ENCODE measurements around the gene CTNNA2.

The CTNNA2 gene

GRCh38 chr2:79780781-79781180, 267.9 kb downstream of the CTNNA2 start:
- no peaks in the 10 kb centered on the region for H3K27me3 ChIP-seq (ENCODE audit: low read depth, low read length)
- TF ChIP-seq, protein P1, sequence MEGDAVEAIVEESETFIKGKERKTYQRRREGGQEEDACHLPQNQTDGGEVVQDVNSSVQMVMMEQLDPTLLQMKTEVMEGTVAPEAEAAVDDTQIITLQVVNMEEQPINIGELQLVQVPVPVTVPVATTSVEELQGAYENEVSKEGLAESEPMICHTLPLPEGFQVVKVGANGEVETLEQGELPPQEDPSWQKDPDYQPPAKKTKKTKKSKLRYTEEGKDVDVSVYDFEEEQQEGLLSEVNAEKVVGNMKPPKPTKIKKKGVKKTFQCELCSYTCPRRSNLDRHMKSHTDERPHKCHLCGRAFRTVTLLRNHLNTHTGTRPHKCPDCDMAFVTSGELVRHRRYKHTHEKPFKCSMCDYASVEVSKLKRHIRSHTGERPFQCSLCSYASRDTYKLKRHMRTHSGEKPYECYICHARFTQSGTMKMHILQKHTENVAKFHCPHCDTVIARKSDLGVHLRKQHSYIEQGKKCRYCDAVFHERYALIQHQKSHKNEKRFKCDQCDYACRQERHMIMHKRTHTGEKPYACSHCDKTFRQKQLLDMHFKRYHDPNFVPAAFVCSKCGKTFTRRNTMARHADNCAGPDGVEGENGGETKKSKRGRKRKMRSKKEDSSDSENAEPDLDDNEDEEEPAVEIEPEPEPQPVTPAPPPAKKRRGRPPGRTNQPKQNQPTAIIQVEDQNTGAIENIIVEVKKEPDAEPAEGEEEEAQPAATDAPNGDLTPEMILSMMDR (IDR thresholded peaks at IDR 0.05; ENCODE audit: low read depth, low read length) = no peak
- H3K79me2 ChIP-seq (ENCODE audit: low read length) = no peaks in the 10 kb centered on the region
- no peak overlapping the region for H2AFZ ChIP-seq (ENCODE audit: low read depth, low read length)
- no peak overlapping the region for H3K4me3 ChIP-seq (ENCODE audit: low read length)
- no peaks in the 10 kb centered on the region for H4K20me1 ChIP-seq (ENCODE audit: insufficient read depth, low read length)
- no peaks in the 10 kb centered on the region for H3K4me1 ChIP-seq (ENCODE audit: low read length)
- no peaks in the 10 kb centered on the region for H3K36me3 ChIP-seq (replicated peaks; ENCODE audit: low read depth, low read length)
- H3K4me2 ChIP-seq (ENCODE audit: low read length) = no peak overlapping the region
- no peaks in the 10 kb centered on the region for H3K9me3 ChIP-seq (ENCODE audit: insufficient read depth, low read length)
- no peak overlapping the region for H3K9ac ChIP-seq (ENCODE audit: low read length)
- no peak overlapping the region for H3K27ac ChIP-seq (ENCODE audit: low read length)

DNA sequence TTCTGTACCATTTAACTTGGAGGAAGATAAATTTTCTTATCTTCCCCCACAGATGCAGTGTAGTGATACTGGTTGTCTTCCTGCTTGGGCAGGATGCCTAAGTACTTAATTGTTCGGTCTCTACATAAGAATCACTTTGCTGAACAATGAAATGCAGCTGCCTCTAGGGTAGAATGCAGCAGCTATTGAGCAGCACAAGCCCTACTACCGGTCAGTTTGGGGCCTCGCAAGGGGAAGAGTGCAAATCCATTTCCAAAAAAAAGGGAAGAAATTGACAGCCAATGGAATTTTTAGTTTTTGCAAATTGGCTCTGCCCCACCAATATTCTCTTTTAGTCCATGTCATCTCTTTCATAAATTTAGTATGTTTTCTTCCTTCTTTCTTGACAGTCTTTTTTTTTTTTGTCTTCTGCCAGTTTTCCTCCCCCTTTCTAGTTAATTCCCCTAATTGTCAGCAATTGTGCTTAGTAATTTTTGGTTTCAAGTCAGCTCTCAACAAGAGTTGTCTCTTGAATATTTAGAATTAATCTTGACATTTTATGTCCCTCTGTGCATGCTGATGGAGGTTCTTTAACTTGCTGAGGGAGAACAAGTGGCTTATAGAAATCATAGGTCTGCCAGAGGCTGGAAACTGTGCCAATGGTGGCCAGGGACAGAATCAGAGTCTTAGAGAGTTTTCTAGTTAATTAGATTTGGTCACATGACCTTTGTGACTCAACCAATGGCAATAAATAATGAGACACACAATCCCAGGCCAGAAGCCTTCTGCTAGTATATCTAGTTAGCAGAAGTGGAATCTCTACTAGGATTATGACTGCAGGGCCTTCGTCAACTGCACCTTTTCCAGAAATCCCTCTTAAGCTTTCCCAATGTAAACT, 270.0 kb downstream of the CTNNA2 start:
- no peak overlapping the region for H3K9ac ChIP-seq (ENCODE audit: low read length)
- no peak overlapping the region for H2AFZ ChIP-seq (ENCODE audit: low read depth, low read length)
- no peaks in the 10 kb centered on the region for H3K79me2 ChIP-seq (ENCODE audit: low read length)
- no peaks in the 10 kb centered on the region for H4K20me1 ChIP-seq (ENCODE audit: insufficient read depth, low read length)
- H3K27ac ChIP-seq (ENCODE audit: low read length) = no peak overlapping the region
- H3K4me3 ChIP-seq (ENCODE audit: low read length) = no peak overlapping the region
- H3K9me3 ChIP-seq (ENCODE audit: insufficient read depth, low read length) = no peaks in the 10 kb centered on the region
- H3K4me1 ChIP-seq (ENCODE audit: low read length) = no peaks in the 10 kb centered on the region
- no peak overlapping the region for H3K4me2 ChIP-seq (ENCODE audit: low read length)
- H3K36me3 ChIP-seq (replicated peaks; ENCODE audit: low read depth, low read length) = no peaks in the 10 kb centered on the region
- H3K27me3 ChIP-seq (ENCODE audit: low read depth, low read length) = no peaks in the 10 kb centered on the region
- TF ChIP-seq, protein P1 (IDR thresholded peaks at IDR 0.05; ENCODE audit: low read depth, low read length) = no peak
- no peak for TF ChIP-seq EZH2phosphoT487 (IDR thresholded peaks at IDR 0.05; ENCODE audit: low read depth)

GRCh38 chr2:79788952-79789651, 276.3 kb downstream of the CTNNA2 start:
- Histone ChIP-seq H3K27me3 (ENCODE audit: low read depth, low read length) (no peaks in the 10 kb centered on the region), H3K4me2 (ENCODE audit: low read length) (no peak overlapping the region), H3K9ac (ENCODE audit: low read length) (no peak overlapping the region), H2AFZ (ENCODE audit: low read depth, low read length) (no peak overlapping the region), H3K9me3 (ENCODE audit: insufficient read depth, low read length) (no peaks in the 10 kb centered on the region), H3K27ac (ENCODE audit: low read length) (no peak overlapping the region), H3K79me2 (ENCODE audit: low read length) (no peaks in the 10 kb centered on the region), H3K4me3 (ENCODE audit: low read length) (no peak overlapping the region), H3K36me3 (replicated peaks; ENCODE audit: low read depth, low read length) (no peaks in the 10 kb centered on the region), H3K4me1 (ENCODE audit: low read length) (no peaks in the 10 kb centered on the region), H4K20me1 (ENCODE audit: insufficient read depth, low read length) (no peaks in the 10 kb centered on the region)
- no peak for TF ChIP-seq EZH2phosphoT487 (IDR thresholded peaks at IDR 0.05; ENCODE audit: low read depth)
- TF ChIP-seq, protein P1 (IDR thresholded peaks at IDR 0.05; ENCODE audit: low read depth, low read length) = no peak

DNA sequence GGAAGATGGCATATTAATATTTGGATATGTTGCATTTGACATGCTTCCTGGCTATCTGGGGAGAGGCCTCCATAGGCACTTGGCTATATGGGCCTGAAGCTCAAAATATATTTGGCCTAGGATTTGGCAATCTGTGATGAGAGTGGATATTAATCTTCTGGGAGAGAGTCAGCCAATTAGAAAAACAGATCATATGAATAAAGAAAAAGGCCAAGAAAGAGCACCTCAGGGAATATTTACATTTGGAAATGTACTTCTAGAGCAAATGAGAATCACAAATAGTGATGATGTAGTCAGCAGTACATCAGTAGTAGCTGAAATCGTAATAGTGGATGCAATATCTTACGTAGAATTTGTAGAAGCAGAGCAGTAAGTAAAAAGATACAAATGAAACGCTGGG, 277.0 kb downstream of the CTNNA2 start:
- H3K4me2 ChIP-seq (ENCODE audit: low read length) = no peak overlapping the region
- no peaks in the 10 kb centered on the region for H3K4me1 ChIP-seq (ENCODE audit: low read length)
- H3K9ac ChIP-seq (ENCODE audit: low read length) = no peak overlapping the region
- H3K4me3 ChIP-seq (ENCODE audit: low read length) = no peak overlapping the region
- no peak overlapping the region for H2AFZ ChIP-seq (ENCODE audit: low read depth, low read length)
- no peaks in the 10 kb centered on the region for H3K36me3 ChIP-seq (replicated peaks; ENCODE audit: low read depth, low read length)
- TF ChIP-seq EZH2phosphoT487 (IDR thresholded peaks at IDR 0.05; ENCODE audit: low read depth) = no peak
- TF ChIP-seq, protein P1 (IDR thresholded peaks at IDR 0.05; ENCODE audit: low read depth, low read length) = no peak
- no peak overlapping the region for H3K27ac ChIP-seq (ENCODE audit: low read length)
- H3K9me3 ChIP-seq (ENCODE audit: insufficient read depth, low read length) = no peaks in the 10 kb centered on the region
- H3K27me3 ChIP-seq (ENCODE audit: low read depth, low read length) = no peaks in the 10 kb centered on the region
- no peaks in the 10 kb centered on the region for H3K79me2 ChIP-seq (ENCODE audit: low read length)
- no peaks in the 10 kb centered on the region for H4K20me1 ChIP-seq (ENCODE audit: insufficient read depth, low read length)

All from OCI-LY3 (cell line).